Heart left ventricle (tissue), 13 donors: Measurements from ENCODE around the gene ORM1.
"Not testable (repeated sequence)": the region's sequence is repeated elsewhere in the genome, so short reads cannot be mapped to it uniquely, and the experiment has no call there.

Experiments
- POLR2A ChIP-seq, 2 donors: fragments of 450-650 bp; IDR thresholded peaks; one replicate each; pipeline ENCODE4 v1.6.1; 2017; ENCODE audit warnings: antibody characterized with exemption in 2 of 2, mild to moderate bottlenecking in 2 of 2, moderate library complexity in 2 of 2
- TF ChIP-seq, protein P1 (sequence below), 12 donors: fragments of 200-600 bp; sonication (generic) in 4 of 12; IDR thresholded peaks; one replicate each; pipeline versions ENCODE4 v1.5.0 to v1.8.0; 2018 to 2022; ENCODE audit warnings: antibody characterized with exemption in 12 of 12, mild to moderate bottlenecking in 5 of 12
- donor health status: ischemic (EF 13 %, LVEDD 7.1; RV severe dilation, severe dysfunction).
- donor health status: DM: no; HTN: yes; CAD: no.
- donor health status: DM: no; HTN: no; CAD: no.
- donor health status: ischemic (EF 25% LVEDD 6.9; RV normal size, moderate dysfunction).
- donor health status: ischemic (EF 25% LVEDD 5.7; RV mildly dilated, moderate dysfunction).
- donor health status: ischemic (EF 35%, LVEDD 5.7; RV mildly dilated, moderate dysfunction).
- donor health status: nonischemic (EF 11% LVEDD 7.7; RV severe dilation, severe dysfunction).
- donor health status: DM: yes; HTN: yes; CAD: no.
- donor health status: PGD.
- donor health status: ischemic (EF 29% LVEDD 5.4; RV normal size, mild dysfunction).
- donor health status: nonischemic (EF 23%, LVEDD 6.1; RV moderate dilation, normal function).

DNA sequence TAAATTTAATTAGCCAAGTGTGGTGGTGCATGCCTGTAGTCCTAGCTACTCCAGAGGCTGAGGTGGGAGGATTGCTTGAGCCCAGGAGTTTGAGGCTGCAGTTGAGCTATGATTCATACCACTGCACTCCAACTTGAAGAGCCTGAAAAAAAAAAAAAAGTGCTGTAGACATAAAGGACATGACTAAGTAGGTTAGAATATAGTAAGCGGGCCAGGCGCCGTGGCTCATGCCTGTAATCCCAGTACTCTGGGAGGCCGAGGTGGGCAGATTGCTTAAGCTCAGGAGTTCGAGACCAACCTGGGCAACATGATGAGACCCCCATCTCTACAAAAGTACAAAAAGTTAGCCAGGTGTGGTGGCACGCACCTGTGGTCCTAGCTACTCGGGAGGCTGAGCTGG lies 2.2 kb upstream of the ORM1 start:
- TF ChIP-seq, protein P1, sequence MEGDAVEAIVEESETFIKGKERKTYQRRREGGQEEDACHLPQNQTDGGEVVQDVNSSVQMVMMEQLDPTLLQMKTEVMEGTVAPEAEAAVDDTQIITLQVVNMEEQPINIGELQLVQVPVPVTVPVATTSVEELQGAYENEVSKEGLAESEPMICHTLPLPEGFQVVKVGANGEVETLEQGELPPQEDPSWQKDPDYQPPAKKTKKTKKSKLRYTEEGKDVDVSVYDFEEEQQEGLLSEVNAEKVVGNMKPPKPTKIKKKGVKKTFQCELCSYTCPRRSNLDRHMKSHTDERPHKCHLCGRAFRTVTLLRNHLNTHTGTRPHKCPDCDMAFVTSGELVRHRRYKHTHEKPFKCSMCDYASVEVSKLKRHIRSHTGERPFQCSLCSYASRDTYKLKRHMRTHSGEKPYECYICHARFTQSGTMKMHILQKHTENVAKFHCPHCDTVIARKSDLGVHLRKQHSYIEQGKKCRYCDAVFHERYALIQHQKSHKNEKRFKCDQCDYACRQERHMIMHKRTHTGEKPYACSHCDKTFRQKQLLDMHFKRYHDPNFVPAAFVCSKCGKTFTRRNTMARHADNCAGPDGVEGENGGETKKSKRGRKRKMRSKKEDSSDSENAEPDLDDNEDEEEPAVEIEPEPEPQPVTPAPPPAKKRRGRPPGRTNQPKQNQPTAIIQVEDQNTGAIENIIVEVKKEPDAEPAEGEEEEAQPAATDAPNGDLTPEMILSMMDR (IDR thresholded peaks at IDR 0.05) = not testable (repeated sequence)
- not testable (repeated sequence) for TF ChIP-seq POLR2A (IDR thresholded peaks at IDR 0.05)
